K562 (cell line): ENCODE measurements around the gene CASP9. TPM values are rescaled to one million over a fixed set of nuclear protein-coding genes. Genes with fewer than 3 reads are reported as not detected.

ENCODE experiments used
- ATAC-seq: fragments of 200-7000 bp; cut with Tn5 transposase; 3 replicates; pipeline ENCODE4 v1.9.1; 2020; ENCODE audit warnings: moderate library complexity
- BruUV-seq: library from RNA; stranded (reverse); fragments of 400-500 nt; replicated peaks from 2 replicates; lab custom pipeline; 2021; lab: Mats Ljungman, UMichigan
- CTCF ChIA-PET: fragments of 300-600 bp; formaldehyde crosslinking; extraction: SDS; loops from one replicate; lab custom pipeline; 2021; ENCODE audit warnings: low intra/inter-chr PET ratio; lab: Yijun Ruan, JAX
- POLR2A ChIA-PET: fragments of 300-600, 350-650 bp; sonication (Branson Sonifier 250); formaldehyde crosslinking; extraction: SDS; loops from one replicate; lab custom pipeline; 2021; ENCODE audit warnings: antibody characterized with exemption, inconsistent platforms; lab: Yijun Ruan, JAX
- DNase-seq, 4 experiments: peaks; one replicate each; pipeline versions ENCODE4 v3.0.0 to v3.0.0-alpha.2; 2011 to 2018; ENCODE audit warnings: low spot score in 3 of 4, mixed read lengths in 3 of 4; ENCODE audit errors: extremely low read depth in 1 of 4
- FAIRE-seq: peaks from 2 replicates; lab custom pipeline; 2011; peaks lifted over from hg19 to GRCh38; lab: Jason Lieb, UNC
- H2AFZ ChIP-seq: 2 replicates; pipeline ENCODE4 v1.6.0; 2011; ENCODE audit warnings: low read depth, low read length, control low read depth, inconsistent platforms
- H3K27ac ChIP-seq: fragments of 200-600 bp; 3 replicates; pipeline ENCODE4 v1.8.0; 2011; ENCODE audit warnings: low read depth, mild to moderate bottlenecking, control low read depth, inconsistent platforms, low read length, moderate library complexity, mixed read lengths; ENCODE audit errors: extremely low read depth
- H3K27me3 ChIP-seq, 2 experiments: fragments of 300-600 bp in 1 of 2; 2 replicates in 1 of 2; 3 replicates in 1 of 2; pipeline versions ENCODE4 v1.6.0 to v1.8.0; 2011; ENCODE audit warnings: inconsistent platforms in 2 of 2, low read length in 2 of 2, mild to moderate bottlenecking in 1 of 2, mixed read lengths in 1 of 2, moderate library complexity in 1 of 2; ENCODE audit not compliant: control insufficient read depth in 2 of 2, insufficient read depth in 2 of 2
- H3K36me3 ChIP-seq: fragments of 300-600 bp; 3 replicates; pipeline ENCODE4 v1.8.0; 2011; ENCODE audit warnings: mild to moderate bottlenecking, low read length, inconsistent platforms; ENCODE audit not compliant: control insufficient read depth, insufficient read depth
- H3K4me1 ChIP-seq, 2 experiments: fragments of 200-600 bp in 1 of 2; replicated peaks in 1 of 2; 2 replicates in 1 of 2; 3 replicates in 1 of 2; pipeline versions ENCODE4 v1.5.1 to v1.8.0; 2011; ENCODE audit warnings: inconsistent platforms in 2 of 2, low read length in 2 of 2, mild to moderate bottlenecking in 1 of 2, mixed read lengths in 1 of 2, moderate library complexity in 1 of 2; ENCODE audit not compliant: control insufficient read depth in 2 of 2, insufficient read depth in 2 of 2
- H3K4me2 ChIP-seq: 2 replicates; pipeline ENCODE4 v1.6.1; 2011; ENCODE audit warnings: low read length, control low read depth, inconsistent platforms, mixed read lengths; ENCODE audit not compliant: insufficient read depth
- H3K4me3 ChIP-seq: fragments of 200-600 bp; sonication (generic), shearing (Covaris generic); 2 replicates; pipeline ENCODE4 v1.5.1; 2016; ENCODE audit warnings: control low read depth, inconsistent platforms
- H3K79me2 ChIP-seq: fragments of 200-600 bp; 3 replicates; pipeline ENCODE4 v1.8.0; 2011; ENCODE audit warnings: low read length, inconsistent platforms; ENCODE audit not compliant: control insufficient read depth, insufficient read depth
- H3K9ac ChIP-seq, 2 experiments: 2 replicates each; pipeline versions ENCODE4 v1.6.0 to v1.6.1; 2011; ENCODE audit warnings: low read depth in 2 of 2, low read length in 2 of 2, control low read depth in 1 of 2, inconsistent platforms in 1 of 2, mild to moderate bottlenecking in 1 of 2, mixed read lengths in 1 of 2; ENCODE audit not compliant: insufficient read depth in 1 of 2
- H3K9me1 ChIP-seq: one replicate; pipeline ENCODE4 v1.6.0; 2011; ENCODE audit warnings: inconsistent platforms, mild to moderate bottlenecking, low read length, moderate library complexity; ENCODE audit not compliant: control insufficient read depth, insufficient read depth
- H3K9me3 ChIP-seq: replicated peaks from 2 replicates; pipeline ENCODE4 v1.5.1; 2011; ENCODE audit warnings: low read depth, low read length, inconsistent platforms; ENCODE audit not compliant: control insufficient read depth, insufficient read depth
- H4K20me1 ChIP-seq: replicated peaks from 2 replicates; pipeline ENCODE4 v1.6.1; 2011; ENCODE audit warnings: low read length, inconsistent platforms, mixed read lengths; ENCODE audit not compliant: control insufficient read depth, insufficient read depth
- ATF6 ChIP-seq: sonication (generic); formaldehyde crosslinking; IDR thresholded peaks from 2 replicates; pipeline ENCODE4 v1.4.0; 2020; ENCODE audit warnings: mild to moderate bottlenecking, missing genetic modification reagents
- FOSL1 ChIP-seq: fragments of 200-800 bp; sonication (Bioruptor generic); conservative IDR thresholded peaks from 2 replicates; pipeline ENCODE4 v1.6.1; 2016; ENCODE audit warnings: missing genetic modification characterization, missing compliant biosample characterization
- FOXA3 ChIP-seq, 2 experiments: fragments of 450-650 bp in 1 of 2; sonication (generic) in 1 of 2; formaldehyde crosslinking; IDR thresholded peaks in 1 of 2; conservative IDR thresholded peaks in 1 of 2; 2 replicates each; pipeline versions ENCODE4 v1.4.0 to v1.8.0; 2020 to 2022; ENCODE audit warnings: mild to moderate bottlenecking in 2 of 2, missing genetic modification reagents in 1 of 2
- HCFC1 ChIP-seq: IDR thresholded peaks from 2 replicates; pipeline ENCODE4 v1.6.1; 2012; ENCODE audit warnings: low read depth, low read length, improper control_type of control experiment
- IRF2 ChIP-seq: sonication (generic); formaldehyde crosslinking; IDR thresholded peaks from 2 replicates; pipeline ENCODE4 v1.8.1; 2022; ENCODE audit warnings: mild to moderate bottlenecking, missing genetic modification reagents
- MEIS2 ChIP-seq: fragments of 450-650 bp; IDR thresholded peaks from 2 replicates; pipeline ENCODE4 v1.6.1; 2014; ENCODE audit warnings: mild to moderate bottlenecking; ENCODE audit not compliant: partially characterized antibody
- TSHZ1 ChIP-seq: fragments of 250-450 bp; sonication (Bioruptor Pico); IDR thresholded peaks from 2 replicates; pipeline ENCODE4 v1.4.0; 2020; ENCODE audit warnings: mild to moderate bottlenecking, moderate library complexity
- ZBTB5 ChIP-seq: fragments of 450-650 bp; IDR thresholded peaks from 2 replicates; pipeline ENCODE4 v1.6.1; 2017; ENCODE audit warnings: antibody characterized with exemption
- ZNF174 ChIP-seq: fragments of 250-450 bp; sonication (Bioruptor Pico); IDR thresholded peaks from 2 replicates; pipeline ENCODE4 v1.4.0; 2020; ENCODE audit warnings: mild to moderate bottlenecking
- ZNF347 ChIP-seq: fragments of 450-650 bp; formaldehyde crosslinking; IDR thresholded peaks from 2 replicates; pipeline ENCODE4 v1.4.0; 2020; ENCODE audit warnings: low read depth, mild to moderate bottlenecking, moderate library complexity
- whole genome bisulfite sequencing: fragments of 100-300 bp; shearing (Covaris generic); methylation state at CpG from one replicate; pipeline ENCODE4 v1.1.6; 2016; ENCODE audit warnings: low coverage, mixed read lengths; ENCODE audit not compliant: insufficient coverage; ENCODE audit errors: missing lambda C conversion rate; 5-methylcytosine and 5-hydroxymethylcytosine counted together
- in situ Hi-C: fragments of 300-500 bp; cut with MboI; formaldehyde crosslinking; loops from 4 replicates; pipeline ENCODE4 v1.15.0; 2018; ENCODE audit warnings: inconsistent platforms, mixed read lengths
- intact Hi-C: fragments of 100-400 bp; cut with micrococcal nuclease; formaldehyde crosslinking; loops from 2 replicates; pipeline ENCODE4 v1.14.2; 2022
- polyA plus RNA-seq, 8 experiments: library from polyadenylated mRNA; depleted of rRNA in 4 of 8; stranded (reverse) in 5 of 8; unstranded in 3 of 8; fragments of >200 nt; fragmentation: Nextera tagmentation in 2 of 8; fragmentation: Illumina TruSeq in 1 of 8; extraction: Ambion mirVana in 2 of 8; extraction: Trizol in 1 of 8; gene quantifications; 2 replicates each; pipeline versions ENCODE4 v1.2.1 to v1.2.3, GENCODE V29; 2011 to 2014; ENCODE audit warnings: inconsistent platforms in 1 of 8, missing spikeins in 1 of 8
- total RNA-seq, 7 experiments: library from RNA; depleted of rRNA in 6 of 7; stranded (reverse); fragments of >200 nt in 6 of 7; fragmentation: Illumina TruSeq in 2 of 7; extraction: Trizol in 2 of 7; gene quantifications; 2 replicates each; pipeline versions ENCODE4 v1.2.1 to v1.2.3, GENCODE V29; 2011 to 2021; ENCODE audit warnings: low replicate concordance in 1 of 7

CASP9 gene
- total and polyA plus RNA-seq, 9 of the 15 experiments (the other 6 are each of a cell fraction or from before 2014, with no cell fraction given) = 10.8 to 54.1 (median 30.7) TPM

DNA sequence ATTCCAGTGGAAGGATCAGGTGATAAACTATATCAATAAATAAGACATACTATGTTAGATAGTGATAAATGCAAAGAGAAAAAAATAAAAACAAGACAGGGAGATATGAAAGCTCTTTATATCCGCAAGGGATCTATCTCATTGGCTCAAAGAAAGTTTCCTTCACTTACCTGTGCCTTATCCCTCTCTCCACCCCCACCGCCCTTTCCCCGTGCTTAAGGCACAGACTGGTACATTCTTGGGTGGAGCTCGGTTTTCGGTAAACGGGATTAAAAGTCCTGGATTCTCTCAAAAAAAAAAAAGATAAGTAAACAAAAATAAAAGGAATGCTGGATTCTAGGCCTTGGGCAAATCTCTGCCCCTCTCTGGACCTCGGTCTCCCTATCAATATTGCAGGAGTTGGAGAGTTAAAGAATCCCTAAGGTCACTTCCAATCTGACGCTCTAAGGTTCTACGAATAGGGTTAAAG lies 2.0 kb upstream of the CASP9 start:
- POLR2A ChIA-PET = interaction anchor here (0.6 to 1.4 kb wide), 3 partner anchors 9 to 198 kb away, joined by 3 to 7 read pairs (median 5); no protein-coding TSS in a partner anchor
- peak overlapping the region; percentile 63 for H2AFZ ChIP-seq
- H3K9me1 ChIP-seq = no peaks in the 10 kb centered on the region
- H3K4me1 ChIP-seq = peaks cover 7 to 31% of the 10 kb centered on the region in 2 experiments; a peak in 4 of 5 replicates
- peak overlapping the region; percentile 77 for H3K4me3 ChIP-seq
- H3K36me3 ChIP-seq = peaks cover 24% of the 10 kb centered on the region
- peaks cover 56% of the 10 kb centered on the region for H3K79me2 ChIP-seq
- H3K4me2 ChIP-seq = peak overlapping the region; percentile 88
- intact Hi-C loops = loop anchor here (2.0 to 10.0 kb wide), 3 partner anchors 17 to 309 kb away; partner anchors contain the start of gene DDI2
- H3K27ac ChIP-seq = no peak overlapping the region
- no peaks in the 10 kb centered on the region for H3K27me3 ChIP-seq
- no peak for FAIRE-seq
- CTCF ChIA-PET = interaction anchor here (0.6 kb wide), 1 partner anchor 71 kb away, joined by 3 read pairs; no protein-coding TSS in a partner anchor
- WGBS = 5% methylated on average over 9 of the region's 9 CpGs
- no peaks in the 10 kb centered on the region for H3K9me3 ChIP-seq
- ATAC-seq = no peak
- BruUV-seq = no TSS peak
- H4K20me1 ChIP-seq = no peaks in the 10 kb centered on the region
- peak overlapping the region in 1 of 2 experiments; percentile 41; a peak in 1 of 4 replicates for H3K9ac ChIP-seq
- DNase-seq = no peak
- in situ Hi-C loops = no loop called here
- TF ChIP-seq FOXA3 (CRISPR knock-in tag; conservative IDR thresholded peaks at IDR 0.05 in 1 of 2, IDR thresholded peaks at IDR 0.05 in 1 of 2) (no peak), ZNF174 (no peak), FOSL1 (no peak), TSHZ1 (CRISPR knock-in tag) (no peak), MEIS2 (no peak), IRF2 (CRISPR knock-in tag) (no peak), HCFC1 (no peak), ZBTB5 (no peak), ATF6 (CRISPR knock-in tag) (peak; percentile 54; the same call in 1 of the 2 replicates), ZNF347 (CRISPR knock-in tag) (no peak)
